GM19035 (cell line): ENCODE measurements around the gene CLDN20.
"Not testable (repeated sequence)": the region's sequence is repeated elsewhere in the genome, so short reads cannot be mapped to it uniquely, and the experiment has no call there.

Experiments
- ATAC-seq: cut with Tn5 transposase; IDR thresholded peaks from one replicate; pipeline ENCODE4 v1.9.1; 2021; ENCODE audit not compliant: unreplicated experiment

CLDN20 gene, protein sequence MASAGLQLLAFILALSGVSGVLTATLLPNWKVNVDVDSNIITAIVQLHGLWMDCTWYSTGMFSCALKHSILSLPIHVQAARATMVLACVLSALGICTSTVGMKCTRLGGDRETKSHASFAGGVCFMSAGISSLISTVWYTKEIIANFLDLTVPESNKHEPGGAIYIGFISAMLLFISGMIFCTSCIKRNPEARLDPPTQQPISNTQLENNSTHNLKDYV

DNA sequence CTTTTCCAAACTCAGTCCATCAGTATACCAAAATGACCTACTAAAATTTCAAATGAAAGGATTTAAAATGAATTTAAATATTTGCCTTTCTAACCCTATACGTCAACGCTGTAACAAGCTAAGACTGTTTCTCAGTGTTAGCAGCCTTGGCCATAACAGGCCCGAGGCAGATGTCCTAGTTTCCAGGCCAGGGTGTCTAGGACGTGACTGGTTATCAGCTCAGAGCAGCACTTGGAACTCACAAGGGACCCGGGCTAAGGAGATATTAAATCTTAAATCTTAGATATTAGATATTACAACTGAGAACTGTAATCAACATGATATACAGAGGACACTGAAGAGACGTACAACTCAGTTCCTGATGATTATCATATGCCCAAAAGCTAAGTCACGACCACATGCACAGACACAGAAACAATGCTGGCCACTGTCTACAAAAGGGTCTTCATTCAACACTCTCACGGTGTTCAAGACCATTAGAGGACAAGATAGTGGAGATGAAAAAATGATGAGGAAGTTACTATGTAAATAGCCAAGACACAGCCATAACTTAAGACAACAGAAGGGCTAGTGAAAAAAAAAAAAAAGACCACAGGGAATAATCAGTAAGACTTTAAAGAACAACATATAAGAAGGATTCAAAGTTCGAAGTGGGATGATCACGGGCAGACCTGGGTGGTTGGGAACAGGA is at the start of gene CLDN20:
TSS of gene CLDN20 (plus strand) at position 641 of the 691 bp plus-strand sequence. CDS start 11,707 bp downstream, outside the sequence.
- ATAC-seq = no peak

DNA sequence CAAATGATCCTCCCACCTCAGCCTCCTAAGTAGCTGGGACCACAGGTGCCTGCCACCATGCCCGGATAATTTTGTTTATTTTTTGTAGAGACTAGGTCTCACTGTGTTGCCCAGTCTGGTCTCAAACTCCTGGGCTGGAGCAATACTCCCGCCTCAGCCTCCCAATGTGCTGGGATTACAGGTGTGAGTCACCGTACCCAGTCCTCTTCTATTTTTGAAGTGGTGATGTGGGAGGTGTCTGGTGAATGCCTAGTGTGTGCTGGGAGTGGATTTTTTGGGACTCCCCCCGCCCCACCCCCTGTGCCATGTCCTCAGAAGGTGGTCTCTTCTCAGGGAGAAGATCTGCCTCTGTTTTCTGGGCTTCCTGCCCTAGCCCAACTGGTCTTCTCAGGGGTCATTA is 47.9 kb upstream of the CLDN20 start:
- ATAC-seq = no peak

DNA sequence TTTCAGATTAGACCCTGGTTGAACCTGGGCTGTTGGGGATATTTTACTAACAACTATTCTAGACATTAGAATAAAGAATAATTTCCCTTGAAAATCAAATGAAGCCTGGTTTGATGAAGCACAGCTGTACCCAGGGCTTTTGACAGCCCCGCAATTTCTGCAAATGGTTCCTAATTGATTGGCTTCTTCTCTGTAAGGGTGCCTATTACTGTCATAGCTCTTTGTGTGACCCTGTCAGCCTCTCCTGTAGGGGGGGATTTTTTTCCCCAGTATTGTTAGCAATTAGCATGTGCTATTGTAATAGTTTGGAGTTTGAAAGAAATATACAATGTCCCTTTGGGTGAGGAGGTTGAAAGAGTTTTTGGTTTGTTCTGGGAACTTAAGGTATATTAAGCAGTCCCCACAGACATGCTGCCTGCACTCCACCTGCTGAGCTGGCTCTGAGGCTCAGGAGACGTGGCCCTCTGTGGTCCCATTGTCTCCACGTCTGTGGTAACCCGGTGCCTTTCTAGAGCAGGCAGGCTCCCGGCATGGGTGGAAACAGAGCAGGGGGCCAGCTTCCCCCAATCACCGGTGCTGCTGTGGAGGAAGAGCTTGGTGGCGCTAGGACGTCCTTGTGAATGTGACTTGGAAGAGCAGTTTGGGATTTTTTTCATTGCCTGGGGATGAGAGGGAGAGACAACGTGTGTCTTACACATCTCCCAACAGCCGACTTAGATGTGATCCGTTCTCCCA is 47.3 kb upstream of the CLDN20 start:
- no peak for ATAC-seq

DNA sequence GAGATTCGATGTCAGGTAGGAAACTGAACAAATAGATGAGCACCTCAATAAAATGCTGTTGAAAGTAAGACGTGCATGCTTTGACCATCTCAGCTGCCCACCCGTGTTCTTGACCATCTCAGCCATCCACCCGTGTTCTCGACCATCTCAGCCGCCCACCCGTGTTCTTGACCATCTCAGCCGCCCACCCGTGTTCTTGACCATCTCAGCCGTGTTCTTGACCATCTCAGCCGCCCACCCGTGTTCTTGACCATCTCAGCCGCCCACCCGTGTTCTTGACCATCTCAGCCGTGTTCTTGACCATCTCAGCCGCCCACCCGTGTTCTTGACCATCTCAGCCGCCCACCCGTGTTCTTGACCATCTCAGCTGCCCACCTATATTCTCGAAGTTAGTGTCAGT is 45.1 kb upstream of the CLDN20 start:
- not testable (repeated sequence) for ATAC-seq

DNA sequence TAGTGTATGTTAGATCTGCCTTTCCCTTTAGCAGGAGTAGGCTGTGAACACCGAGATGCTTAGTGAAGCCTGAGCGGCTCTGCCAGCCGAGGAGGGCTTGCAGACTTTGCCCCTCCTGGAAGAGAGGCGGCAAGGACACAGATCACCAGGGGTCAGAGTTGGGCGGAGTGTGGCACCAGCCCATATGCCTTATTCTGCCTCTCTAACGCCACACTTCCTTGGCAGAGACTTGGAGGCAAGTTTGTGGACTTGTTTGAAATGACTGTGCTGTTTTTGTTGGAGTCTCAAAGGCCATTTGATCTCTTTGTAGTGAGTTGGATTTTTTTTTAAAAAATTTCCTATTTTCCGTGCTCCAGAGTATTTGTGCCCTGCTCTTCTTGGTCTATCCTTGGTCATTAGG is 44.5 kb upstream of the CLDN20 start:
- no peak for ATAC-seq

DNA sequence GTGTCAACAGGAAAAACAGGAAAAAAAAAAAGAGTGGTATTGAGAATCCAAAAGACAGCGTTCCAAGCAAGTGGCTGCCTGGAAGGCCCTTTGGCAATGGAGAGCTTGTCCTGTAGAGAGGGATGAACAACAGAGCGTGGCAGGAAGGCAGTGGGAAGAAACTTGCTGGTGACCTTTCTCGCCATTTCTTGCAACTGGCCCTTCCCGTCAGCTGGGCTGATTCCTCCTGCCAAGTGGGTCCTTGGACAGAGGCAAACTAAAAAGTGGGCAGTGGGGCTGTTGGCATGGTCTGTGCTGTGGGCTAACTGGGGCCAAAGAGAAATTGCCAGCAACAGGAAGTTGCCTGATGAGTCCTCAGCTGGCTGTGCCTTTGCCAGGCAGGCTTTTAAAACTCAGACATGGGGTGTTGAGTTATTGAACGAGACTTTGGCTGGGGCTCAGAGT is 43.9 kb upstream of the CLDN20 start:
- ATAC-seq = no peak

DNA sequence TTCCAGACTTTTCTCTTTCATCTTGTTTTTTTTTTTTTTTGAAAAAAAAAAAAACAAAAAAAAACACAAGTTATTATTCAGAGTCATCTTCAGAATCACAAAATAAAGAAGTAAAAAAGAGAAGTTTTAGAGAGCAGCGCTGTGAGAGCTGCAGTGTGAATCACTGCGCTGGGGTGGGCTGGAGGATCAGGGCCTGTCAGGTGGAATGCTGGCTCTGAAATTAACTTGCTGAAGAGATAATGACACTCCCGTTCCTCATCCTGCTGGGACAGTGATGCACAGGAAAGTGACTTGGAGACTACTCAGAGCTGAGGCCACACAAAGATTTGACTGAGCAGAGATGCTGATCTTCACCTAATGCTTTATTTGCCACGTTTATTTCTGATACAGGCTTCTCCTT is 42.7 kb upstream of the CLDN20 start:
- no peak for ATAC-seq

DNA sequence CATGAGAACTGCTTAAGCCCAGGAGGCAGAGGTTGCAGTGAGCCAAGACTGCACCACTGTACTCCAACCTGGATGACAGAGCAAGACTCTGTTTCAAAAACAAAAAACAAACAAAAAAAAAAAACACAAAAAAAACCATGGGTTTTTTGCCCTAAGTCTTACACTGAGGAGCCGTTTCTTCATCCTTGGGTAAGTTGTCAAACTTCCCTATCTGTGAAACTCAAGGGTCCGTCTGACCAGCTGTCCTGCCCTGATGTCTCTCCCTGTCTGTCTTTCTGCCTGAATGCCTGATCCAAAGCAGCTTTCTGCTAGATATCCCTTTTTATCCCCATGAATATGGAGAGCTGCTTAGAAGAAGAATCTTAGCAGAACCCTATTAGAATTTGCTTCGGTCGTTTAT is 41.3 kb upstream of the CLDN20 start:
- no peak for ATAC-seq

DNA sequence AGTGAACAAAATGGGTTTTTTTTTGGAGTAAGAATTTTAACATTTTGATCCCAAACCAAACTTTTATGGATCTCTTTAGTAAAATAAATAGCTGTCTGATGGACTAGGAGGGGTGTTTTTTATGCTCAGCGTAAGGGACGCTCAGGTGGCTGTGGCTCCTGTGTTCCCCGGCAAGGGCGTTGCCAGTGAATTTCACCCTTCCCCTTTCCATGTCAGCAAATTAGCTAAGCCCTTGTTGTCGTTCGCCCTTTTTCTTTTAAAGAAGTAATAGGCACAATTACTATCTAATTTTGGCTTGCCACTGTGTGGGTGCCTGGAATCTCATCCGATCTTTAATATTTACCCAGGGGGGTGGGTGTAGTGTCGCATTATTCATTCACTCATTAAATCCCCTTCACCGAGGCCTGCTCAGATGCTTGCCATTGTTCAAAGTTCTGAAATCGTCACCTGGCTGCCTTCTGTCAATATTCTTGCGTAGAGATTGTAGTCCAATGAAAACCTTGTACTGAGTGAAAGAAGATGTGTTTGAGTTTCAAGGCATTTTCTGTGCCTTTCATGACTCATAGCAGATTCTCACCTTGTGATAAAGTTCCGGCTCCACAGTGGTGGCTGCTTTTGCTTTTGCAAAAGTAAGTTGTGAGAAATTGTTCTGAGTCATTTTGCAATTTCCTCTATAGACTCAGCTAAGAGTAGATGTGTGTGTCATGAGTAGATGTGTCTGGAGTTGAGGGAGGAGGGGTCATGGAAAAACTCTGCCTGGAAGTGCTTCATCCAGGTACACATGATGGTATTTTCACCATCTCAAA is 40.0 kb upstream of the CLDN20 start:
- peak; percentile 96 for ATAC-seq

DNA sequence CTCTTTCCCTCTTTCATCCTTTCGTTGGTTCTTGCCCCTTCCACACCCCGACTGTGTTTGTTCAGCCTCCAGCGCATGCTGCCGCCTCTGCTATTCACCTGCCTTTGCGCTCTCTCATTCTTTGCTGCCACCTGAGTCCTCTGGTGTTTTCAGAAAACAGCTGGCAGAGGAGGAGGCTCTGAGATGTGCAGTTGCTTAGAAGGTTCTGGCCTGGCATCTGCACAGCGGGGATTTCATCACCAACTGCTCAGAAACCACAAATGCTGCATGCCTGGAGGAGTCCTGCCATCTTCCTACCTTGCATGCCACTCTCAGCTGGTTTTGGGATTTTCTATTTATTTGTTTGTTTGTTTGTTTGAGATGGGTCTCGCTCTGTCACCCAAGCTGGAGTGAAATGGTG is 39.2 kb upstream of the CLDN20 start:
- ATAC-seq = no peak

DNA sequence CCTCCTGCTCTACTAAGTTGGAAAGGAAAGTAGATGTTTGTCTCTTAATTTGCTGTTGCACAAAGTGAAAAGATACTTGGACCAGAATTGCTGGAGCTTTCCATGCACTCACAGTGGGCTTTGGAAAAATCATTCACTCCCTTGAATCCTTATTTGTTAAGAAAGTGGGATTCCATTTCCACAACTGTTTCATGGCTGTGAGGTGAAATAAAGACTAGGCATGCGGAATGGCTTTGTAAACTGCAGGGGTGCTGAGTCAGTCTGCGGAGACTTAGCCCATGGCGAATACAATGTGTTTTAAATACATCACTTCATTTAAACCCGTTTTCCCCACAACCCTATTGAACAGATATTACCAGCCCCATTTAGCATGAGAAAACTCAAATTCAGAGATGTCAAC is 36.8 kb upstream of the CLDN20 start:
- no peak for ATAC-seq

DNA sequence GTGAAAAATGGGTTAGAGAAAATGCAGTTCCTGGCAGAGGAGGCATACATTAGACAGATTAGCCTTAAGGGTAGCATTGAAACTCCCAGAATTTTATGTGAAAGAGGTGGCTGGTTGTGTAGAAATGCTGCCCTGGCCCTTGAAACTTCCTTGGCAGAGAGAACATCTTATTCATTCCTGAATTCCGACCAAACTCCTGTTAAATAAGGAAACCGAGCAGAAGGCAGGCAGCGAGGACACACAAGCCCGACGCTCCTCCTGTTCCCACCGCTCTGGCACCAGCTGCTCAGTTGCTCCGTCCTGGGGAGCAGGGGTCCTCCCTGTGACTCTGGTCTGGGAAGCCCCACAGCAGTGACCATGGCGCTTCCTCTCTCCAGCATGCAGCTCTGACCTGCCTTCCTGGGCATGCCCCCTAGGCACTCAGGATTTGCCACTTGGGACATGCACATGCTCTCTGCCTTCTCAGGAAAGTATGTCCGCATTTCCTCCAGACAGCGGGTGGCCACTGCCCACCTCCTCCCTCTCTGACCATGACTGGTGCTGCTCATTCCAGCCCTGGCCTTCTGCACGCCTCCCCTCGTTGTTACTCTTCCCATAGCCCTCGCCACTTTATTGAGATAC is 35.2 kb upstream of the CLDN20 start:
- ATAC-seq = no peak

DNA sequence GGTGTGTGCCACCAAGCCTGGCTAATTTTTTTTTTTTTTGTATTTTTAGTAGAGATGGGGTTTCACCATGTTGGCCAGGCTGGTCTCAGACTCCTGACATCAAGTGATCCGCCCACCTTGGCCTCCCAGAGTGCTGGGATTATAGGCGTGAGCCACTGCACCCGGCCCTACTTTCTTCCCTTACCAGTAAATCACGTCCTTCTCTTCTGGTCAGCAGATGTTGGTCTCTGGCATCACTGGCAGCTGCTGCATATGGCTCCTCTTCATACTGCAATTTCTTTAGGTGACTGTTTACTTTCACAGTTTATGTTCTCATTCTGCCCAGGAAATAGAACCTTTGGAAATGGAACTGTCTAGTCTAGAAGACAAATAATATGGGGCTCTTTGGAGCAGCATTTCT is 32.8 kb upstream of the CLDN20 start:
- not testable (repeated sequence) for ATAC-seq

DNA sequence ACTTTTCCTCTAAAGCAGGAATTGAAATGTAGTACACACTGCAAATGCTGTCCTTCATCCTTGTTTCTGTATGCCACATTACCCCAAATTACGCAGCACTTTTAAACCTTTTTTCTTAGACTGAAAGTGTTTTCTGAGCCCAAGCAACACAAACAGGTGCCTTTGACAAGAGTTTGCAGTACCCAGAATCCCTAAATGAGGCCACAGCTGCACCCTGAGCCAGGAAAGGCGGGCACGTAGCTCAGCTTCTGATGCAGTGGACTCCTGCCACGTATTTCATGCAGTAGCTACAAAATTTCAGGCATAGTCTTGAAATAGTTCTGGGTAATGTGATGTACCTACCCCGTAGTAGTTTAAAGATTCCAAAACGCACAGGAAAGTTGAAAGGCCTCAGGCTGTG is 31.0 kb upstream of the CLDN20 start:
- ATAC-seq = no peak

DNA sequence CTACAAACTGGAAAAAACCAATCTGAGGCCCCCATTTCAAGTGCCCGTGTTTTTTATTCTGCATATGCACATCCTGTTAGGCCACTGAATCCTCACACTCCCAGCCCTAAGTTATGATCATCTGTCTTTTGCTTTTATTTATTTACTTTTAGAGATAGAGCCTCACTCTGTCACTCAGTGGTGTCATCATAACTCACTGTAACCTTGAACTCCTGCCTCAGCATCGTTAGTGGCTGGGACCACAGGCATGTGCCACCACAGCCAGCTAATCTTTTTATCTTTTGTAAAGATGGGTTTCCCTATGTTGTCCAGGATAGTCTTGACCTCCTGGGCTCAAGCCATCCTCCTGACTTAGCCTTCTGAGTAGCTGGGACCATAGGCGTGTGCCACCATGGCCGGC is 29.6 kb upstream of the CLDN20 start:
- no peak for ATAC-seq

DNA sequence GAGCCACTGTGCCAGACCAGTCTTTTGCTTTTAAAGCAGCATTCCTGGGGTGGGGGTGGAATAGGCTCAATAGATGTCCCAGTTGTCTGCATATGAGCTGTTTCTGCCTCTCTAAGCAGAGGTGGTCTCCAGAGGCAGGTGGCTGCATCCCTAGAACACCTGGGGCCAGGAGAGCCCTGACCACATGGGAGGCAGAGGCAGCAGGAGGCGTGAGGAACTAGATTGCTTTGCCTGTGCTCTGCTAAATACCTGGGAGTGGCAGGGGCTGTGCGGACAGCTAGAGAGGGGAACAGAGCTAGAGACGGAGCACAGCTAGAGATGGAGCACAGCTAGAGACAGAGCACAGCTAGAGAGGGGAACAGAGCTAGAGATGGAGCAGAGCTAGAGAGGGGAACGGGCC is 29.1 kb upstream of the CLDN20 start:
- ATAC-seq = no peak

DNA sequence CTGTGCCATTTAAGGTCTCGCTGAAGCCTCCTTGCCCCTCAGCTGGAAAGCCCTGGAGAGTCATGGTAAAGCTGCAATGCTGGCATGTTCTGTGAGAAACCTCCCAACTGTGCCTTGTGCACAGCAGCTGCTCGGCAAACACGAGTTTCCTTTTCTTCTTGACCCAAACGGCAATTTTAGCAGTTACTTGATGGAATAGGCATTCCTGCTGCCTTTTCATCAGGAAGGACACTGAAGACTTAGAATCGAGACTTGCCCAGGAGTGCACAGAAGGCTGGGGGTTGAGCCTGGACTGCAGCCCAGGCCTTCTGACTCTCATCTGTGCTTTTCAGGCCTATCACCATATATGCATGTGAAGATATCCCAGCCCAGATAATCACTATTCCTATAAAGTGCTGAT is 28.7 kb upstream of the CLDN20 start:
- ATAC-seq = no peak

DNA sequence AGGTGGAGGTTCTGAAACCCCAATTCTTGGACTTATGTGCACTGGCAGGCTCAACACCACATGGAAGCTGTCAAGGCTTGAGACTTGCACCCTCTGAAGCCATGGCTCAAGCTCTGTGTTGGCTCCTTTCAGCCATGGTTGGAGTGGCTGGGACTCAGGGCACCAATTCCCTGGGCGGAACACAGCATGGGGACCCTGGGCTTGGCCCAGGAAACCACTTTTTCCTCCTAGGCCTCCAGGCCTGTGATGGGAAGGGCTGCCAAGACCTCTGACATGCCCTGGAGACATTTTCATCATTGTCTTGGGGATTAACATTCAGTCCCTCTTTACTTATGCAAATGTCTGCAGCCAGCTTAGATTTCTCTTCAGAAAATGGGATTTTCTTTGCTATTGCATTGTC is 26.2 kb upstream of the CLDN20 start:
- no peak for ATAC-seq

DNA sequence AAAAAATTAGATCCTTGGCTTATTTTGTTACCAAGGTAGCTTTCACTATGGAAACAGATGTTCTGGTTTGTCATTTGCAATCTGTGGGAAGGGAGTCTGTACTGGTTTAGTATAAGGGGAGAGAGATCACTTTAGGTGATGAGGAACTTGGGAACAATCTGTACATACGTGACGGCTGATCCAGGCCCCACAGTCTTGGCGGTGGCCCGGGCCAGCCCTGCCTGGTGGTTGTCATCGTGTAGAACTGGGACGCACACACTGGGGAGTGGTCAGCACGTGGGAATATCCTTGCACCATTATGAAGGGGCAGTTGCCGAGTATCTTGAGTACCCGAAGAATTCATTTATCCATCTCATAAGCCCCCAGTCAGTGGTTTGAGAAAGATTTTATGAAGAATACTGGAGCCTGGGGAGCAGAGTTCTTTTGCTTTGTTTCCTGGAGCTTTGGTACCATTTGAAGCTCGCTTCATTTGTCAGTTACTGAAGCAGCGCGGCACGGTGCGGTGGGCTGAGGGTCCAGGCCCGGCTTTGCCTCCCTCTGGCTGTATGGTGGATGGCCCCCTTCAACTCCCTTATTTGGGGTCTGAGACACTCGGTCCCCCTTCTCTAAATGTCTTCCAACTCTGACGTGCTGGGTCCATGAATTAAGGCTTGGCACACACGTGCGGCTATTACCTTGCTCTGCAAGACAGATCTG is 22.8 kb upstream of the CLDN20 start:
- ATAC-seq = no peak

DNA sequence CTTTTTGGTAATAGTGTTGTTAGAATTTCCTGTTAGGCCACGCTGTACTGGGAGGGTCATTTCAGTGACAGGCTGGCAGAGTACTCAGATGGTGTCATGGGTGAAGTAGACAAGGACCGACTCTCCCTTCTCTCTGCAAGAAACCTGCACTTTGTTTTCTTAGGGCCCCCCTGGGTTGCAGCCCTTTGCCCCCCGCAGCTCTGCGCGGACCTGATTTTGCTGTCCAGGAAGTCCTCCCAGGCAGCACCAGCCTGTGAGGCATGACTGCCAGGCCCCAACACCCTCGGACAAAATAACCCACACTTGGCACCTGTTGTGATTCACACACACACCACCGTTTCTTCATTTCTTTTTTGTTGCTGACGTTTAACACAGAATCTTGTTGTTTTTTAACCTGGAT is 21.8 kb upstream of the CLDN20 start:
- ATAC-seq = no peak
